Measurements from ENCODE around the gene RNPEP.

GRCh38 chr1:202007304-202007703, 24.9 kb downstream of the RNPEP start:
- TF ChIP-seq GATA2 (IDR thresholded peaks at IDR 0.05; ENCODE audit: low read depth, low read length) = no peak
- no peak for TF ChIP-seq GATA3 (IDR thresholded peaks at IDR 0.05; ENCODE audit: low read depth, low read length)
